GM19455 (cell line): ENCODE measurements around the gene MAPT.
"Not testable (repeated sequence)": the region's sequence is repeated elsewhere in the genome, so short reads cannot be mapped to it uniquely, and the experiment has no call there.

Source experiments
- ATAC-seq: cut with Tn5 transposase; IDR thresholded peaks from one replicate; pipeline ENCODE4 v1.9.1; 2021; ENCODE audit not compliant: unreplicated experiment

MAPT gene

GRCh38 chr17:45949755-45950320, 55.5 kb downstream of the MAPT start:
- ATAC-seq, result no peak

GRCh38 chr17:45950888-45951287, 56.5 kb downstream of the MAPT start:
- no peak for ATAC-seq

GRCh38 chr17:45951403-45951802, 57.0 kb downstream of the MAPT start:
- no peak for ATAC-seq

DNA sequence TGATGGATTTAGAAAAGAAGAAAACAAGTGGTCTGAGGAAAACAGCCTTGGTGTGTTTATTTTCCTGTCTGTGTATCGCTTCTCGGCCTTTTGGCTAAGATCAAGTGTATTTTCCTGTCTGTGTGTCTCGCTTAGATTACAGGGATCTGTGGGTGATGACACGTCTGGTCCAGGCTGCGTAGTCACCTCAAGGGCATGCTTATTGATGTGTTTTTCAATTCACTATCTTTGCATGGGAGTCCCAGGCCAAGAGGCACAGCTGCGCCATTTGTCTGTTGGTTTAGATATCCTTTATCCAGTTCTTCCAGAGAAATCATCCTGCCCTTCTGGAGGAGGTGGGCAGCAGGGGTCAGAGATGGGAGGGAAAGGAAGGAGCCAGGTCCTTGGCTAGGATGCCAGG, 57.6 kb downstream of the MAPT start:
- ATAC-seq, result no peak

- ATAC-seq, result no peak
These were observed 58.5 kb downstream of the MAPT start for GRCh38 chr17:45952814-45953320.

GRCh38 chr17:45953561-45953960, 59.2 kb downstream of the MAPT start:
- no peak for ATAC-seq

GRCh38 chr17:45954914-45955313, 60.6 kb downstream of the MAPT start:
- ATAC-seq, result no peak

DNA sequence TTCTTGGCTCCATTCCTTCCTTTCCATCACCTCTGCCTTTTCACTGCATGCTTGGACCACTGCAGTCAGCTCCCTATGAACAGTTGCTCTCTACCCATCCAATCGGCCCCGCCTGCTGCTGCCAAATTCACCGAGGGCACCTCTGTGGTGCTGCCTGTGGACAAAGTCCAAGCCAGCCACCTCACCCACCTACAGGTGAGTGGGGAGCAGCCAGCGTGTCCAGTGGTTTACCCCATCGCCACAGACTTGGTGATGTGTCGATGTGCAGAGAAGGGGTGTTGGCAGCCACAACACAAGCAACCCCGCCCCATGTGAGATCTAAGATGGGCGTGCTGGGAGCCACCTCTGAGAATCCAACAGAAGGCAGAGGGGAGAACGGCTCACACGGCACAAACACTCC, 61.0 kb downstream of the MAPT start:
- ATAC-seq, result no peak

DNA sequence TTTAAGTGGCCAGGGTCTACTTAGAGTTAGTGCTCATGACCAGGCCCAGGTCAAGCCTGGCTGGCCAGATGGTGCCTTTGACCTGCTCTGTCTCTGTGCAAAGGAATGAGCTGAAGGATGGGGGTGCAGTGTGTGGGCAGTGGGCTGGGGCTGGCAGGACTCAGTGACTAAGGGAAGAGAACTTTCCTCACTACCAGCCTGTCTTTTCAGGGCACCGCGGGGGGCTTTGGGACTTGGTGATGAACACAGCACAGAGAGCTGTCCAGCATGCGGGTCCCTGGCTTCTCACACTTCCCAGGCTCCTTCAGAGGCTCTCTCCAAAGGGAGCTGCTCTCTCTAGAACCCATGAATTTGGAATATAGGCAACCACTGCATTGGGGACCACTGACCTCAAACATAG, 61.7 kb downstream of the MAPT start:
- no peak for ATAC-seq

GRCh38 chr17:45956746-45957145, 62.4 kb downstream of the MAPT start:
- not testable (repeated sequence) for ATAC-seq

- no peak for ATAC-seq
These were observed 64.0 kb downstream of the MAPT start for GRCh38 chr17:45958307-45958706.

GRCh38 chr17:45958994-45959665, 64.8 kb downstream of the MAPT start:
- no peak for ATAC-seq

GRCh38 chr17:45960311-45960710, 66.0 kb downstream of the MAPT start:
- no peak for ATAC-seq

DNA sequence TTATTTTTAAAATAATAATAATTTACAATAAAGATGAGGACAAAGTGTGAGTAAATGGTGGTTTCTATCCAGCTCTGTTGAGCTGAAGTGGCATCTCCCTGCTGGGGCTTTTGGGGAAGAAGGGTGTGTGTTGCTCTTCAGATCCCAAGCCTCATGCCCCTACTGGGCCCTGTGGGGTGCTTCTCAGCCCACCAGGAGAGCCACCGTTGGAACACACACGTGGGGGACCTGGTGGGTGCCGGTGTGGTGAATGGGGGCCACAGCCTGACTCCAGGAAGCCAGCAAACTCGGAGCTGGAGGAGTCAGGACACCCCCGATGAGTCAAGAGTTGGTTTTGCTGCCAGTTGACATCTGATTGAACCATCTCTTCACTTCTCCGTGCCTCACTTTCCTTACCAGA, 66.9 kb downstream of the MAPT start:
- no peak for ATAC-seq

DNA sequence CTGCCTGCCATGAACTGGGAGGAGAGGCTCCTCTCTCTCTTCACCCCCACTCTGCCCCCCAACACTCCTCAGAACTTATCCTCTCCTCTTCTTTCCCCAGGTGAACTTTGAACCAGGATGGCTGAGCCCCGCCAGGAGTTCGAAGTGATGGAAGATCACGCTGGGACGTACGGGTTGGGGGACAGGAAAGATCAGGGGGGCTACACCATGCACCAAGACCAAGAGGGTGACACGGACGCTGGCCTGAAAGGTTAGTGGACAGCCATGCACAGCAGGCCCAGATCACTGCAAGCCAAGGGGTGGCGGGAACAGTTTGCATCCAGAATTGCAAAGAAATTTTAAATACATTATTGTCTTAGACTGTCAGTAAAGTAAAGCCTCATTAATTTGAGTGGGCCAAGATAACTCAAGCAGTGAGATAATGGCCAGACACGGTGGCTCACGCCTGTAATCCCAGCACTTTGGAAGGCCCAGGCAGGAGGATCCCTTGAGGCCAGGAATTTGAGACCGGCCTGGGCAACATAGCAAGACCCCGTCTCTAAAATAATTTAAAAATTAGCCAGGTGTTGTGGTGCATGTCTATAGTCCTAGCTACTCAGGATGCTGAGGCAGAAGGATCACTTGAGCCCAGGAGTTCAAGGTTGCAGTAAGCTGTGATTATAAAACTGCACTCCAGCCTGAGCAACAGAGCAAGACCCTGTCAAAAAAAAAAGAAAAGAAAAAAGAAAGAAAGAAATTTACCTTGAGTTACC, 68.0 kb downstream of the MAPT start:
- no peak for ATAC-seq

GRCh38 chr17:45963283-45963682, 68.9 kb downstream of the MAPT start:
- no peak for ATAC-seq

DNA sequence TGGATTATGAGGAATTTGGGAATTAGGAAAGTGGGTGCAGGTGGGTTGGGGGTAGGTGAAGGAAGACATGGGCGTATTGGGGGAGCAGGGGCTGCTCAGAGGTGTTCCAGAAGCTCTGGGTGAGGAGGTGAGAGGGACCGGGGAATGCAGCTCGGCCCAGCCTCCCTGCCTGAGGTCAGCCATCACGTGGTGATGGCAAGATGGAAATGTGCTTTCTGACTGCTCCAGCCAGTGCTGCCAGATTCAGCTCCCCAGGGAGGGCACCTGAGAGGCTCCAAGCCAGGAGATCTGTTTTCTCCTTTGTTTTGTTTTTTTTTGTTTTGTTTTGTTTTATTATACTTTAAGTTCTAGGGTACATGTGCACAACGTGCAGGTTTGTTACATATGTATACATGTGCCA, 69.5 kb downstream of the MAPT start:
- no peak for ATAC-seq

- ATAC-seq, result no peak
These were observed 70.3 kb downstream of the MAPT start for GRCh38 chr17:45964634-45965033.

- ATAC-seq, result no peak
These were observed 71.5 kb downstream of the MAPT start for GRCh38 chr17:45965812-45966211.

GRCh38 chr17:45966606-45967280, 72.4 kb downstream of the MAPT start:
- ATAC-seq, result no peak

DNA sequence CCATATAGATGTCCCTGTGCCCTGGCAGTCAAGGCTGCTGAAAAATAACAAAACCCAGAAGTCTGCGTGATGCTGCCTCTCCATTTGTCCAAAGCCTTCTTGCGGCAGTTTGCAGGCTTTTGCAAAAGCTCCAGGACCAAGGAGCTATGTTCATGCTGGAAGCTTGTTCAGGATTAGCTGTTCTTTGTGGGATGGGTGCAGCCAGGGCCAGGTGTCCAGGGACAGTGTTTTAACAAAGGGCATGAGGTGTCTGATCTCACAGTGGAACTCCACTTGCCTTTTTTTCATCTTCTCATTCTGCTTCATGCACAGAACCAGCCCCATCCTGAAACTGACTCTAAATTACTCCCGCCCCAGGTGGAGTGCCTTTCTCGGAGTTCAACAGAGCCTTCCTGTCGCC, 73.0 kb downstream of the MAPT start:
- ATAC-seq, result no peak

GRCh38 chr17:45968732-45969131, 74.4 kb downstream of the MAPT start:
- no peak for ATAC-seq
